GM06990 (cell line): ENCODE data around the gene KCTD12.

Experiments
- DNase-seq: peaks from one replicate; pipeline ENCODE4 v3.0.0-alpha.2; 2011; ENCODE audit not compliant: insufficient read length; ENCODE audit errors: extremely low read depth
- H3K27me3 ChIP-seq: replicated peaks from 2 replicates; pipeline ENCODE4 v1.6.0; 2011; ENCODE audit warnings: low read length; ENCODE audit not compliant: control insufficient read depth, insufficient read depth
- H3K36me3 ChIP-seq: 2 replicates; pipeline ENCODE4 v1.5.1; 2011; ENCODE audit warnings: low read length; ENCODE audit not compliant: control insufficient read depth, insufficient read depth
- H3K4me3 ChIP-seq: replicated peaks from 2 replicates; pipeline ENCODE4 v1.5.1; 2011; ENCODE audit warnings: low read depth, mild to moderate bottlenecking, control low read depth, low read length
- CTCF ChIP-seq: IDR thresholded peaks from 2 replicates; pipeline ENCODE4 v1.5.1; 2011; ENCODE audit warnings: low read length, control low read depth, mild to moderate bottlenecking, inconsistent platforms; ENCODE audit not compliant: insufficient read depth, poor library complexity, severe bottlenecking

The KCTD12 gene

GRCh38 chr13:76887076-76887563, 915 bp upstream of the KCTD12 start:
- TF ChIP-seq CTCF: no peak
- peak overlapping the region; percentile 70; the same call in 1 of the 2 replicates for H3K4me3 ChIP-seq
- no peaks in the 10 kb centered on the region for H3K36me3 ChIP-seq
- DNase-seq: peak; percentile 5
- H3K27me3 ChIP-seq: no peaks in the 10 kb centered on the region; the same call in 1 of the 2 replicates

- TF ChIP-seq CTCF: no peak
- DNase-seq: no peak
- H3K27me3 ChIP-seq: no peaks in the 10 kb centered on the region; the same call in 1 of the 2 replicates
- peak overlapping the region; percentile 70 for H3K4me3 ChIP-seq
- H3K36me3 ChIP-seq: no peaks in the 10 kb centered on the region
Measured at GRCh38 chr13:76886005-76886291, 257 bp downstream of the KCTD12 start.

GRCh38 chr13:76885203-76886004, 801 bp downstream of the KCTD12 start:
- Histone ChIP-seq H3K4me3 (peak overlapping the region; percentile 70), H3K27me3 (no peaks in the 10 kb centered on the region; the same call in 1 of the 2 replicates), H3K36me3 (no peaks in the 10 kb centered on the region)
- peak; percentile 86 for DNase-seq
- TF ChIP-seq CTCF: peak; percentile 59

GRCh38 chr13:76884907-76885202, 1.4 kb downstream of the KCTD12 start:
- Histone ChIP-seq H3K27me3 (no peaks in the 10 kb centered on the region; the same call in 1 of the 2 replicates), H3K36me3 (no peaks in the 10 kb centered on the region)
- TF ChIP-seq CTCF: no peak

GRCh38 chr13:76884186-76884906, 1.9 kb downstream of the KCTD12 start:
- DNase-seq: peak; percentile 32
- TF ChIP-seq CTCF: peak; percentile 63
- H3K4me3 ChIP-seq: peak overlapping the region; percentile 70
- H3K36me3 ChIP-seq: no peaks in the 10 kb centered on the region
- H3K27me3 ChIP-seq: no peaks in the 10 kb centered on the region; the same call in 1 of the 2 replicates

More at GRCh38 chr13:76884907-76885202, 1.4 kb downstream of the KCTD12 start:
- H3K4me3 ChIP-seq: peak overlapping the region; percentile 70
- DNase-seq: no peak
